GM23338 (cell line): ENCODE results near the gene TSPEAR. TPM values are rescaled to one million over a fixed set of nuclear protein-coding genes. Genes with fewer than 3 reads are reported as not detected.
A peak's percentile ranks its signal among the peaks of the same experiment; 100 is the strongest.
"Not testable (repeated sequence)": the region's sequence is repeated elsewhere in the genome, so short reads cannot be mapped to it uniquely, and the experiment has no call there.

Source experiments
- ATAC-seq: fragments of 200-7000 bp; cut with Tn5 transposase; 3 replicates; pipeline ENCODE4 v1.9.1; 2020
- DNase-seq: peaks from one replicate; pipeline ENCODE4 v3.0.0-alpha.2; 2015; ENCODE audit warnings: low spot score
- H2AFZ ChIP-seq: fragments of 200-600 bp; sonication (generic); 2 replicates; pipeline ENCODE4 v1.8.0; 2016; ENCODE audit warnings: antibody characterized with exemption, mild to moderate bottlenecking, moderate library complexity
- H3F3A ChIP-seq: fragments of 200-600 bp; sonication (generic); replicated peaks from 2 replicates; pipeline ENCODE4 v1.8.0; 2017; ENCODE audit warnings: antibody characterized with exemption, mixed run types, low read depth
- H3K27ac ChIP-seq: fragments of 200-600 bp; sonication (generic); 2 replicates; pipeline ENCODE4 v1.6.1; 2016; ENCODE audit warnings: low read depth
- H3K27me3 ChIP-seq: fragments of 200-600 bp; sonication (generic); 2 replicates; pipeline ENCODE4 v1.8.0; 2016; ENCODE audit warnings: mild to moderate bottlenecking, mixed run types, moderate library complexity; ENCODE audit not compliant: insufficient read depth
- H3K36me3 ChIP-seq: fragments of 200-600 bp; sonication (generic); 2 replicates; pipeline ENCODE4 v1.8.0; 2016; ENCODE audit warnings: mild to moderate bottlenecking; ENCODE audit not compliant: insufficient read depth
- H3K4me1 ChIP-seq: fragments of 200-600 bp; sonication (generic); 2 replicates; pipeline ENCODE4 v1.8.0; 2016; ENCODE audit warnings: mild to moderate bottlenecking, moderate library complexity; ENCODE audit not compliant: insufficient read depth
- H3K4me2 ChIP-seq: fragments of 200-600 bp; sonication (generic); 2 replicates; pipeline ENCODE4 v1.7.1; 2017; ENCODE audit warnings: mixed run types
- H3K4me3 ChIP-seq: fragments of 200-600 bp; sonication (generic); 2 replicates; pipeline ENCODE4 v1.6.1; 2016; ENCODE audit warnings: mixed run types
- H3K79me2 ChIP-seq: fragments of 200-600 bp; sonication (generic); replicated peaks from 2 replicates; pipeline ENCODE4 v1.8.0; 2017; ENCODE audit warnings: mild to moderate bottlenecking; ENCODE audit not compliant: insufficient read depth
- H3K9me2 ChIP-seq: fragments of 200-600 bp; sonication (generic); 2 replicates; pipeline ENCODE4 v1.8.0; 2017; ENCODE audit not compliant: insufficient read depth
- H4K20me1 ChIP-seq: fragments of 200-600 bp; sonication (generic); replicated peaks from 2 replicates; pipeline ENCODE4 v1.8.0; 2017; ENCODE audit warnings: mild to moderate bottlenecking; ENCODE audit not compliant: insufficient read depth
- H3K27ac Mint-ChIP-seq: 2 replicates; pipeline ENCODE4 v1.8.0; 2020; ENCODE audit warnings: inconsistent platforms, mild to moderate bottlenecking, moderate library complexity, mixed read lengths
- H3K27me3 Mint-ChIP-seq: 3 replicates; pipeline ENCODE4 v1.8.0; 2022; ENCODE audit warnings: low read depth, mild to moderate bottlenecking, moderate library complexity, mixed read lengths, inconsistent platforms; ENCODE audit not compliant: insufficient read depth, poor library complexity
- H3K36me3 Mint-ChIP-seq: 3 replicates; pipeline ENCODE4 v1.8.0; 2021; ENCODE audit warnings: low read depth, mild to moderate bottlenecking, inconsistent platforms, moderate library complexity, mixed read lengths
- H3K4me1 Mint-ChIP-seq: 3 replicates; pipeline ENCODE4 v1.8.0; 2020; ENCODE audit warnings: mild to moderate bottlenecking, inconsistent platforms, mixed read lengths
- H3K4me3 Mint-ChIP-seq: 3 replicates; pipeline ENCODE4 v1.8.0; 2021; ENCODE audit warnings: moderate library complexity, mild to moderate bottlenecking, inconsistent platforms, mixed read lengths
- H3K9me3 Mint-ChIP-seq: 3 replicates; pipeline ENCODE4 v1.8.0; 2020; ENCODE audit warnings: moderate library complexity, mild to moderate bottlenecking, inconsistent platforms, mixed read lengths
- CREB1 ChIP-seq: fragments of 250-450 bp; sonication (Bioruptor Pico); IDR thresholded peaks from 2 replicates; pipeline ENCODE4 v1.5.0; 2020; ENCODE audit warnings: low read depth, mild to moderate bottlenecking, moderate library complexity
- EZH2 ChIP-seq: fragments of 200-600 bp; sonication (generic); IDR thresholded peaks from one replicate; pipeline ENCODE4 v1.8.0; 2017; ENCODE audit warnings: antibody characterized with exemption, mild to moderate bottlenecking, low read depth; ENCODE audit not compliant: unreplicated experiment
- EZH2phosphoT487 ChIP-seq: fragments of 200-600 bp; sonication (generic); IDR thresholded peaks from one replicate; pipeline ENCODE4 v1.8.1; 2018; ENCODE audit warnings: antibody characterized with exemption; ENCODE audit not compliant: unreplicated experiment
- JUNB ChIP-seq: IDR thresholded peaks from one replicate; pipeline ENCODE4 v1.6.1; 2016; ENCODE audit warnings: antibody characterized with exemption; ENCODE audit not compliant: unreplicated experiment
- POLR2AphosphoS5 ChIP-seq: IDR thresholded peaks from 2 replicates; pipeline ENCODE4 v1.6.1; 2016; ENCODE audit warnings: antibody characterized with exemption, low read depth
- STAT1 ChIP-seq: IDR thresholded peaks from one replicate; pipeline ENCODE4 v1.6.1; 2016; ENCODE audit warnings: antibody characterized with exemption; ENCODE audit not compliant: unreplicated experiment
- ZNF114 ChIP-seq: fragments of 250-450 bp; sonication (Bioruptor Pico); IDR thresholded peaks from 2 replicates; pipeline ENCODE4 v1.5.0; 2020; ENCODE audit warnings: mild to moderate bottlenecking, moderate library complexity
- ZNF331 ChIP-seq: fragments of 250-450 bp; sonication (Bioruptor Pico); IDR thresholded peaks from 2 replicates; pipeline ENCODE4 v1.5.0; 2020; ENCODE audit warnings: low read depth, mild to moderate bottlenecking, moderate library complexity
- polyA plus RNA-seq: library from polyadenylated mRNA; unstranded; fragments of >200 nt; fragmentation: Nextera tagmentation; extraction: Ambion mirVana; gene quantifications from 2 replicates; pipeline ENCODE4 v1.2.1, GENCODE V29; 2016
- total RNA-seq: library from RNA; depleted of rRNA; stranded (reverse); fragments of >200 nt; shearing (Covaris generic); gene quantifications from 2 replicates; pipeline ENCODE4 v1.2.3, GENCODE V29; 2014

TSPEAR gene
- total and polyA plus RNA-seq, 2 experiments from 2014 or later: 0.35 to 0.92 TPM

DNA sequence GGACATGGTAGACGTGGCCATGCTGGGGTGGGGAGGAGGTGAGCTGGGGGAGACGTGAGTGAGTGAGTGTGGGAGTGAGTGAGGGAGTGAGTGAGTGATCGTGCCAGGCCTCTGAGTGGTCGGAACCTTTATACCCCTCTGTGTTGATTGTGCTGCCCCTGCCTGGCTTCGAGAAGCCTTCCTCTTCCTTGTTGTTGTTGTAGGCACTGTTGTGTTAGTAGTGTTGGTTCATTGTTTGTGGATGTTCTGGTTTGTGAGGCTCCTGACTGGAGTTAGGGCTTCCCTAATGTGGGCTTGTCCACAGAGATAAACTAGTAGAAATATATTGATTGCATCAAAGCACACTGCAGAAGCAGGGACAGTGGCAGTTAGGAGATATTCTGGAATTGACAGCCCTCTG, 152.7 kb downstream of the TSPEAR start, which contains the start of gene KRTAP10-3:
TSS of gene KRTAP10-3 (minus strand) at position 101 of the 400 bp plus-strand sequence. CDS start at position 21, 80 bp downstream.
- Mint-ChIP-seq H3K27ac (no peak within 1 kb of the TSS), H3K27me3 (peaks cover 4% of the 10 kb centered on the region), H3K4me1 (peaks cover 13% of the 10 kb centered on the region), H3K9me3 (no peaks in the 10 kb centered on the region), H3K36me3 (no peaks in the 10 kb centered on the region; the same call in 2 of the 3 replicates), H3K4me3 (no peak within 1 kb of the TSS)
- no peak within 1 kb of the TSS for H3K27ac ChIP-seq
- H3K4me2 ChIP-seq: no peak within 1 kb of the TSS
- no peak for TF ChIP-seq ZNF331 (CRISPR knock-in tag)
- TF ChIP-seq STAT1: no peak
- no peak for TF ChIP-seq EZH2phosphoT487
- no peak for TF ChIP-seq JUNB
- H2AFZ ChIP-seq: peak within 1 kb of the TSS; percentile 63; the same call in 1 of the 2 replicates
- no peaks in the 10 kb centered on the region for H3K27me3 ChIP-seq
- ATAC-seq (no peak), DNase-seq (no peak)
- H3K79me2 ChIP-seq: no peaks in the 10 kb centered on the region
- H3K9me2 ChIP-seq: no peaks in the 10 kb centered on the region
- 0 out of 2 replicates have a peak, but pooled peaks cover 3% of the 10 kb centered on the region for H3K4me1 ChIP-seq
- H3K4me3 ChIP-seq: no peak within 1 kb of the TSS
- H4K20me1 ChIP-seq: no peaks in the 10 kb centered on the region
- 0 out of 2 replicates have a peak, but pooled peaks cover 2% of the 10 kb centered on the region for H3F3A ChIP-seq
- H3K36me3 ChIP-seq: no peaks in the 10 kb centered on the region

DNA sequence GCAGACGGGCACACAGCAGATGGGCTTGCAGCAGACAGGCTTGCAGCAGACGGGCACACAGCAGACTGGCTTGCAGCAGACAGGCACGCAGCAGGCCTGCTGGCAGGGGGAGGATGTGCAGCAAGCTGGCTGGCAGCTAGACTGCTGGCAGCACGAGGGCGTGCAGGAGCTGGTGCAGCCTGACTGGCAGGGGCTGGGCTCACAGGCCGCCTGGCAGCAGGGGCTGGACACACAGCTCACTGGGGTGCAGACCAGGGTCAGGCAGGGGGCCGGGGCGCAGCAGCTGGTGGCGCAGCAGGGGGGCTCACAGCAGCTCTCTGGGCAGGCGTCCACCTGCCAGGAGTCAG, 153.1 kb downstream of the TSPEAR start:
- not testable (repeated sequence) for H3K27ac Mint-ChIP-seq, H3K36me3 Mint-ChIP-seq, H3K36me3 ChIP-seq, H3K4me3 Mint-ChIP-seq, H3K27ac ChIP-seq, H3K79me2 ChIP-seq, H3K27me3 Mint-ChIP-seq, H3K9me2 ChIP-seq, ATAC-seq, H3K4me2 ChIP-seq, H3K9me3 Mint-ChIP-seq, H4K20me1 ChIP-seq, DNase-seq, H3K27me3 ChIP-seq, H3F3A ChIP-seq, H2AFZ ChIP-seq, H3K4me3 ChIP-seq, H3K4me1 ChIP-seq
- H3K4me1 Mint-ChIP-seq: peaks cover 13% of the 10 kb centered on the region

DNA sequence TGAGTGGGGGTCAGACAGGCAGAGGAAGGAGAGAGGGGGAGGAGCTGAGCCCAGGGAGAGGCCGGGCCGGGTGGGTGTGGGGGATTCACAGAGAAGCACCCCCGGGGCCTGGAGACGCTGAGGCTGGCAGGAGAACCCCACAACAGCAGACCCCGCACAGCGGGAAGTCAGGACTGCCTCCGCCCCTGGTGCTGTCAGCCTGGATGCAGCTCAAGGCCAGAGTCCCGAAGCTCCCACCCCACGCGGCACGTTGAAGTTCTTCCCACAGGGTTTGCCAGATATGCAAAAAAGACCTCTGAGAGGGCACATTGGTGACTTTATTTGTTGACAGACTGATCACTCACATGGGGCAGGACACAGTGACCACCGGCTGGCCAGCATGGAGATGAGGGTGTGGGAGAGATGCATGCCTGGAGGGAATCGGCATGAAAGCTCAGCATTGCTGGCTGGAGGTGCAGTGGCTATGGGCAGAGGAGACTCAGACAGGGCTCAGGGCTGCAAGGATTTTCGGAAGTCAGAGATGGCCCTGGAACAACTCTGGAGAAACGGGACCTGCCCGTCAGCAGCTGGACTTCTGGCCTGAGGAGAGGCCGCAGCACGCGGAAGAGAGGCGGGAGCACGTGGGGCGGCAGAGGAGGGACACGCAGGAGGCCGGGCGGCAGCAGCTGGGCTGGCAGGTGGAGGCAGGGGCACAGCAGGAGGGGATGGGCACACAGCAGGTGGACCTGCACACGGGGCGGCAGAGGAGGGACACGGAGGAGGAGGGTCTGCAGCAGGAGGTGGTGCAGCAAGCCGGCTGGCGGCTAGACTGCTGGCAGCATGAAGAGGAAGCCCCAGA, 153.7 kb downstream of the TSPEAR start:
- Mint-ChIP-seq H3K4me3 (no peak overlapping the region), H3K4me1 (peaks cover 17% of the 10 kb centered on the region), H3K27ac (no peak overlapping the region), H3K27me3 (peaks cover 5% of the 10 kb centered on the region), H3K9me3 (no peaks in the 10 kb centered on the region), H3K36me3 (no peaks in the 10 kb centered on the region; the same call in 2 of the 3 replicates)
- no peak overlapping the region for H3K27ac ChIP-seq
- no peak overlapping the region for H3K4me2 ChIP-seq
- 0 out of 2 replicates have a peak, but pooled peaks cover 2% of the 10 kb centered on the region for H3F3A ChIP-seq
- ATAC-seq (peak; percentile 69), DNase-seq (no peak)
- no peaks in the 10 kb centered on the region for H4K20me1 ChIP-seq
- H3K4me3 ChIP-seq: no peak overlapping the region
- H3K4me1 ChIP-seq: 0 out of 2 replicates have a peak, but pooled peaks cover 5% of the 10 kb centered on the region
- H3K36me3 ChIP-seq: no peaks in the 10 kb centered on the region
- peak overlapping the region; percentile 63; the same call in 1 of the 2 replicates for H2AFZ ChIP-seq
- H3K27me3 ChIP-seq: no peaks in the 10 kb centered on the region
- TF ChIP-seq CREB1 (CRISPR knock-in tag): no peak
- no peak for TF ChIP-seq ZNF331 (CRISPR knock-in tag)
- TF ChIP-seq POLR2AphosphoS5: no peak
- TF ChIP-seq ZNF114 (CRISPR knock-in tag): no peak
- no peak for TF ChIP-seq JUNB
- TF ChIP-seq EZH2: no peak
- H3K9me2 ChIP-seq: no peaks in the 10 kb centered on the region
- H3K79me2 ChIP-seq: no peaks in the 10 kb centered on the region
